Measurements from ENCODE around the gene CYTH3.
"Not testable (repeated sequence)": the region's sequence is repeated elsewhere in the genome, so short reads cannot be mapped to it uniquely, and the experiment has no call there.

The CYTH3 gene

DNA sequence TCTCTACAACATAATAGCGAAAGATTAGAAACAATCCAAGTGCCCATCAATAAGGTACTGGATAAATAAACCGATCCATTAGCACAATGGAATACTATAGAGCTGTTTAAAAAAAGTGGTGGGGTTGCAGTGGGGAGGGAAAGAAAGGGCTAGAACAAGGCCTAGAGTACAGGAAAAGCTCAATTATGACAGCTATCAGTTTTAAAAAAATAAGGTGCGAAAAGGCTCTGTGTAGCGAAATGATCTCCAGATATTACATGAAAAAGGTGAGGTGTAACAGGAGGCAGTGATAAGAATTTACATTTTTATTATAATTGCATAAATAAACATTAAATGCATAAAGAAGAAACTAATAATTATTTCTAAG lies 30.8 kb downstream of the CYTH3 start:
- no peak for DNase-seq
- intact Hi-C loops (cut with DNase I), result no loop called here

DNA sequence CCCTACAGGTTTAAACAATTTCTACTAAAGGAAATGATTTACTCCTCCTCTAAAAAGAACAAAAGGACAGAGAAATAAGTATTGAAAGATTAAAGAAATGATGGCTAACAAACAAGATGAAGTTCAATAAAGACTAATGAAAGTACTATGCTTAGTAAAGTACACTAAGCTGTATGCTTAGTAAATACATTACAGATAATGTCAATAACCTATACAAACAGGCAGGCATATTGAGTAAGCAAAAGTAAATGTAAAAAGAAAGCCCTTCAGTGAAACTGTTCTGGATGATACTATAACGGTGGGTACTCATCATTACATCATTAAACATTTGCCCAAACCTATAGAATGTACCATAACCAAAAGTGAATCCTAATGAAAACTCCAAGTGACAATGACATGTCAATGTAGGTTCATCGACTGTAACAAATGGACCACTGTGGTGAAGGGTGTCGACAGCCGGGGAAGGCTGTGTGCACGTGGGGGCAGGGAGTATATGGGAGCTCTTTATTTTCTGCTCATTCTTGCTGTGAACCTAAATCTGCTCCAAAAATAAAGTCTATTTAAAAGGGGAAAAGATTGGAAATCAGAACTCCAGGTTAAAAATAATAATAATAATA lies 34.0 kb downstream of the CYTH3 start:
- DNase-seq, result no peak
- intact Hi-C loops (cut with DNase I), result no loop called here

GRCh38 chr7:6237730-6238129 lies 34.7 kb downstream of the CYTH3 start:
- DNase-seq, result no peak
- intact Hi-C loops (cut with DNase I), result no loop called here

GRCh38 chr7:6237011-6237410 lies 35.4 kb downstream of the CYTH3 start:
- intact Hi-C loops (cut with DNase I), result no loop called here
- DNase-seq, result peak in 32 of 42 donors; percentile 13 to 79 (median 44)

- no peak for DNase-seq
- intact Hi-C loops (cut with DNase I), result no loop called here
Observed at GRCh38 chr7:6235029-6235871, 37.2 kb downstream of the CYTH3 start.

GRCh38 chr7:6234384-6234783 lies 38.0 kb downstream of the CYTH3 start:
- no peak for DNase-seq
- intact Hi-C loops (cut with DNase I), result no loop called here

DNA sequence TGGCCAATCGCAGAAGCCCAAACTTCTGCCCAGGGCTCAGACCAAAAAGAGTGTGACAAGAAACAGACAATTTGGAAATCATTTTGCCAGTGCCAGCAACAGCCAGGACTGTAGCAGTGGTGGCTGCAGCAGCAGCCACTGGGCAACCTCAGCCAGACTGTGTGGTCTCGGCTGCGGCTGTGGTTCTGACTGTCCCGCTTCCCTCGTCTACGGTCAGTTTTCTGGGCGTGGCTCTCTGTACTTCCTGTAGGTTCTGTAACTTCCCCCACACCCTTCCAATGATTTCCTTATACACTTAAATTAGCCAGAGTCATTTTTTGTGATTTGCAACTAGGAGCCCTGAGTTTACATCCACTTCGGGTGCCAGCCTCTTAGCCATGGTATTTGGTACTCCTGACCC lies 39.9 kb downstream of the CYTH3 start:
- DNase-seq, result peak in 4 of 42 donors; percentile 23 to 35 (median 28)
- intact Hi-C loops (cut with DNase I), result no loop called here

- intact Hi-C loops (cut with DNase I), result no loop called here
- no peak for DNase-seq
Observed at GRCh38 chr7:6232116-6232515, 40.3 kb downstream of the CYTH3 start.

DNA sequence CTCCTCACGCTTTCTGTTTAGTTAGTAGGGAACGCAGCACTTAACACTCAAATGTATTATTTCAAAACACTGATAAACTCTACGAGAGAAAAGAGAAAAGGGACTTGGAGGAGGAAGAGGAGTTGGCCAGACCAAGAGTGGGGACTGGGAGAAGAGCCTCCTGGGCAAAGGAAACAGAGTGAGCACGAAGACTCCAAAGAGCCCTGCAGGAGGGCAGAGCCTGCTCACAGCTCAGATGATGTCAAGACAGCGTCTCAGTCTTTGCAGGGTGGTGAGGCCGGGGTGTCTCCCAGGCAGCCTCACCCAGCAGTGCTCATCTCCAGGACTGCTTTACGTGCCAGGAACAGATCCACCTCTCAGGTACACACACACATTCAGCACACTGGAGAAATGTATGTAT lies 41.2 kb downstream of the CYTH3 start:
- peak in 2 of 42 donors; percentile 5 to 11 for DNase-seq
- intact Hi-C loops (cut with DNase I), result no loop called here

GRCh38 chr7:6229284-6229683 lies 43.1 kb downstream of the CYTH3 start:
- intact Hi-C loops (cut with DNase I), result not testable (repeated sequence)

GRCh38 chr7:6228361-6229229 lies 43.8 kb downstream of the CYTH3 start:
- peak in 29 of 42 donors; percentile 13 to 79 (median 47) for DNase-seq
- intact Hi-C loops (cut with DNase I), result no loop called here

More at GRCh38 chr7:6229284-6229683, 43.1 kb downstream of the CYTH3 start:
- not testable (repeated sequence) for DNase-seq

DNA sequence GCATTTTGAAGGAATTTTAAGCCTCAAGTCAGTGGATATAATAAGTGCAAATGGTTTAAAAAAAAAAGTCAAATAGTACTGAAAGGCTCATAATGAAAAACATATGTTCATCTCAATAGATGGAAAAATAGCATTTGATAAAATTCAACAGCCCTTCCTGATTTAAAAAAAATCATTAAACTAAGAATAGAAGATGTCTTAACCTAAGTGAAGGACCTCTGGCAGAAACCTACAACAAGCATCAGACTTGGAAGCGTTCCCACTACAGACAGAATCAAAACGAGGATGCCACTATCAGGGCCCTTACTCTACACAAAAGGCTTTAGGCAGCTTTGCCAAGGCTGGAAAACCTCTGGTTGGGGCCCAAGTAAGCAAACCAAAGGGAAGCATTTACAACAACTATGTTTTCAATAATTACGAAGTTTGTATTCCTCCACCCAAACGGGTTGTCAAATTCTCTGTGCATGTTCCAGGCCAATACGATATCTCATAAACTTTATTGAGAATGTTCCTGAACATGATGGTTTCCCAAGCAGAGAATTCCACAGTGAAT lies 45.1 kb downstream of the CYTH3 start:
- intact Hi-C loops (cut with DNase I), result no loop called here
- DNase-seq, result peak in 1 of 42 donors; percentile 10

GRCh38 chr7:6226194-6226799 lies 46.1 kb downstream of the CYTH3 start:
- intact Hi-C loops (cut with DNase I), result no loop called here
- no peak for DNase-seq

GRCh38 chr7:6223411-6223810 lies 49.0 kb downstream of the CYTH3 start:
- DNase-seq; intact Hi-C loops (cut with DNase I): not testable (repeated sequence)

DNA sequence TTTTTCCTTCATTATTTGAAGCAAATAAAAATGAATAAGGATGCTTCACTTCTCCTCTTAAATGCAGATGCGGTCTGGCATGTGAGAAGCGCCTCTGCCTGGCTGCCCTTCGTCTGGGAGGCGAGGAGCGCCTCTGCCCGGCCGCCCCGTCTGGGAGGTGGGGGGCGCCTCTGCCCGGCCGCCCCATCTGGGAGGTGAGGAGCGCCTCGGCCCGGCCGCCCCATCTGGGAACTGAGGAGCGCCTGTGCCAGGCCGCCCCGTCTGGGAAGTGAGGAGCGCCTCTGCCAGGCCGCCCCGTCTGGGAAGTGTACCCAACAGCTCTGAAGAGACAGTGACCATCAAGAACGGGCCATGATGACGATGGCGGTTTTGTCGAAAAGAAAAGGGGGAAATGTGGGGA lies 49.4 kb downstream of the CYTH3 start:
- intact Hi-C loops (cut with DNase I); DNase-seq: not testable (repeated sequence)

DNA sequence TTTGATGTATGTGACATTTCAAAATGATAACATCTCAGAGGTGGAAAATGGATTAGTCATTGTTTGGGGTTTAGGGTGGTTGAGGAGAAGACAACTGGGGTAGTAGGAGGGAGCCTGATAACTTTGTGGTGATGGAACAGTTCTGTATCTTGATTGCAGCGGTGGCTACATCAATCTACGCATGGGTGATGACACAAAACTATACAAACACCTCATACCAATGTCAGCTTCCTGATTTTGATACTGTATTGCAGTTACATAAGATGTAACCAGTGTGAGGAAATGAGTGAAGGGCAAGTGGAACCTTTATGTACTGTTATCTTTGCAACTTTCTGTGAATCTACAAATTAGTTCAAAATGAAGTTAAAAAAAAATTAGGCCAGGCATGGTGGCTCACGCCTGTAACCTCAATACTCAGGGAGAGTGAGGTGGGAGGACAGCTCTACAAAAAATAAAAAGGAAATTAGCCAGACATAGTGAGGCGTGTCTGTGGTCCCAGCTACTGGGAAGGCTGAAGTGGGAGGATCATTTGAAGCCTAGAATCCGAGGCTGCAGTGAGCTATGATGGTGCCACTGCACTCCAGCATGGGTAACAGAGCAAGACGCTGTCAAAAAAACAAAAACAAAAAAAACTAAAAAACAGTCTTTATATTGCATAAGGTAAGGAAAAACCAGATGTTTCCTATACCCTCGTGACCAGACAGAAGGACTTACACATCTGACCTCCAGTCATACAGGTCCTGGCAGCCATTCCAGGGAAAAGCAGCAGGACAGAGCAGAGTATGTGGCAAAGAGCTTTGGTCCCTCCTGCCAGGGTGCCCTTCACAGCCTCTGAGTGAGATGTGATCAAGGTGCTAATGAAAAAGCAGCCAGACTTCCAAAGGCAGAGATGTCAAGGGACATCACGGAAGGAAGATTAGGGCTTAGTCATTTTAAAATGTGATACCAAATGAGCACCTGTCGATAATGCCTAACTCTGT lies 50.8 kb downstream of the CYTH3 start:
- peak in 8 of 42 donors; percentile 22 to 44 (median 34) for DNase-seq
- intact Hi-C loops (cut with DNase I), result no loop called here

DNA sequence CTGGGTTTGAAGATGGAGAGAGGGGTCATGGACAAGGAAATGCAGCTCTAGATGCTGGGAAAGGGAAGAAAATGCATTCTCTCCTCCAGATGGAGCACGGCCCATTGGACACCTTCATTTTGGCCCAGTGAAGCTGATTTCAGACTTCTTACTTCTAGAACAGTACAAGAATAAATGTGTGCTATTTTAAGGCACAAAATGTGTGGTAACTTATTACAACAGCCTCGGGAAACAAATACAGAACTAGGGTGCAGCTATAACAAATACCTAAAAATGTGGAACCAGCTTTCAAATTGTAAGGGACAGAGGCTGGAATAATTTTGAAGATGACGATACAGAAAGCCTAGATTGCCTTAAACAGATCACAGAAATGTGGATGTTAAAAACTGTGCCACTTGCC lies 54.1 kb downstream of the CYTH3 start:
- no peak for DNase-seq
- intact Hi-C loops (cut with DNase I), result no loop called here

DNA sequence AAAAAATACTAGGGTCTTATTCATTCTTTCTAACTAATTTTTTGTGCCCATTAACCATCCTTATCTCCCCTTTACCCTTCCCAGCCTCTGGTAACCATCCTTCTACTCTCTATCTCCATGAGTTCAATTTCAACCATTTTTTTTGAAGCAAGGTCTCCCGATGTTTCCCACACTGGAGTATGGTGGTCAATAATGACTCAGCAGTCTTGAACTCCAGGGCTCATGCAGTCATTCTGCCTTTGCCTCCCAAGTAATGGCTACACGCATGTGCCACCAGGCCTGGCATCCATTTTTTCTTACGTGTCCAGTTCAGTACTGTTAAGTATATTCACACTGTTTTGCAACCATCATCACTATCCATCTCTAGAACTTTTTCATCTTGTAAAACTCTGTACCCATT lies 60.4 kb downstream of the CYTH3 start:
- intact Hi-C loops (cut with DNase I), result no loop called here
- no peak for DNase-seq

Data from head of caudate nucleus (tissue), 42 donors.